IMR-90 (cell line): ENCODE measurements around the gene FYCO1. TPM values are rescaled to one million over a fixed set of nuclear protein-coding genes. Genes with fewer than 3 reads are reported as not detected.

Experiments used
- ATAC-seq: fragments of 200-7000 bp; cut with Tn5 transposase; 2 replicates; pipeline ENCODE4 v1.9.1; 2020; ENCODE audit warnings: low read depth, mild to moderate bottlenecking, moderate library complexity
- BruUV-seq: library from RNA; stranded (reverse); fragments of 400-500 nt; replicated peaks from 2 replicates; lab custom pipeline; 2021; lab: Mats Ljungman, UMichigan
- CTCF ChIA-PET: fragments of 300-600 bp; formaldehyde crosslinking; extraction: SDS; loops from one replicate; lab custom pipeline; 2021; ENCODE audit warnings: antibody characterized with exemption; lab: Yijun Ruan, JAX
- POLR2A ChIA-PET: fragments of 300-600 bp; sonication (Branson Sonifier 250); formaldehyde crosslinking; loops from one replicate; lab custom pipeline; 2022; ENCODE audit warnings: antibody characterized with exemption; ENCODE audit not compliant: unreplicated experiment; lab: Charles Lee
- DNase-seq: peaks from one replicate; pipeline ENCODE4 v3.0.0; 2013
- H2AFZ ChIP-seq: replicated peaks from 2 replicates; pipeline ENCODE3; 2013; ENCODE audit warnings: low read length, mild to moderate bottlenecking; ENCODE audit not compliant: poor library complexity
- H2AK5ac ChIP-seq: 2 replicates; pipeline ENCODE4 v1.6.1; 2013; ENCODE audit warnings: low read depth, low read length, inconsistent platforms
- H2AK9ac ChIP-seq: replicated peaks from 2 replicates; pipeline ENCODE3; 2013; ENCODE audit warnings: mild to moderate bottlenecking, low read depth, low read length, moderate library complexity; ENCODE audit not compliant: poor library complexity
- H2BK120ac ChIP-seq: 2 replicates; pipeline ENCODE4 v1.6.1; 2013; ENCODE audit warnings: low read depth, low read length, inconsistent platforms
- H2BK15ac ChIP-seq: 3 replicates; pipeline ENCODE4 v1.6.1; 2013; ENCODE audit warnings: low read depth, low read length, inconsistent platforms
- H2BK20ac ChIP-seq: 2 replicates; pipeline ENCODE4 v1.6.1; 2013; ENCODE audit warnings: low read depth, mild to moderate bottlenecking, inconsistent platforms, low read length, moderate library complexity
- H2BK5ac ChIP-seq: 2 replicates; pipeline ENCODE4 v1.6.1; 2013; ENCODE audit warnings: mild to moderate bottlenecking, low read depth, low read length, inconsistent platforms; ENCODE audit not compliant: poor library complexity, severe bottlenecking
- H3K14ac ChIP-seq: replicated peaks from 2 replicates; pipeline ENCODE4 v1.6.1; 2013; ENCODE audit warnings: low read depth, low read length, inconsistent platforms
- H3K18ac ChIP-seq: 2 replicates; pipeline ENCODE4 v1.6.1; 2013; ENCODE audit warnings: low read depth, low read length, control low read depth
- H3K23ac ChIP-seq: 2 replicates; pipeline ENCODE4 v1.6.1; 2013; ENCODE audit warnings: low read depth, low read length, inconsistent platforms
- H3K27ac ChIP-seq: 2 replicates; pipeline ENCODE4 v1.5.1; 2013; ENCODE audit warnings: mild to moderate bottlenecking, control low read depth, low read length; ENCODE audit not compliant: insufficient read depth
- H3K27me3 ChIP-seq: 2 replicates; pipeline ENCODE4 v1.6.1; 2013; ENCODE audit warnings: low read length; ENCODE audit not compliant: control insufficient read depth, insufficient read depth
- H3K36me3 ChIP-seq: 2 replicates; pipeline ENCODE4 v1.6.1; 2013; ENCODE audit warnings: low read length, mixed read lengths; ENCODE audit not compliant: control insufficient read depth, insufficient read depth
- H3K4ac ChIP-seq: 2 replicates; pipeline ENCODE4 v1.6.1; 2013; ENCODE audit warnings: low read depth, low read length, inconsistent platforms
- H3K4me1 ChIP-seq: 2 replicates; pipeline ENCODE4 v1.6.1; 2013; ENCODE audit warnings: low read length, mixed read lengths; ENCODE audit not compliant: control insufficient read depth, insufficient read depth
- H3K4me2 ChIP-seq: 2 replicates; pipeline ENCODE4 v1.6.1; 2013; ENCODE audit warnings: low read depth, mild to moderate bottlenecking, control low read depth, low read length, moderate library complexity
- H3K4me3 ChIP-seq: 2 replicates; pipeline ENCODE4 v1.5.1; 2013; ENCODE audit warnings: low read depth, mild to moderate bottlenecking, control low read depth, low read length, moderate library complexity; ENCODE audit not compliant: insufficient read depth
- H3K56ac ChIP-seq: 2 replicates; pipeline ENCODE4 v1.6.1; 2013; ENCODE audit warnings: low read length, inconsistent platforms; ENCODE audit not compliant: insufficient read depth; ENCODE audit errors: extremely low read depth
- H3K79me1 ChIP-seq, 2 experiments: 2 replicates each; pipeline ENCODE4 v1.6.1; 2013; ENCODE audit warnings: low read length in 2 of 2, inconsistent platforms in 1 of 2, low read depth in 1 of 2
- H3K9ac ChIP-seq: 2 replicates; pipeline ENCODE4 v1.6.1; 2013; ENCODE audit warnings: low read depth, low read length, control low read depth
- H3K9me1 ChIP-seq: 2 replicates; pipeline ENCODE4 v1.6.1; 2013; ENCODE audit warnings: low read length, inconsistent platforms; ENCODE audit not compliant: insufficient read depth
- H3K9me3 ChIP-seq: 2 replicates; pipeline ENCODE4 v1.6.1; 2013; ENCODE audit warnings: low read length; ENCODE audit not compliant: control insufficient read depth, insufficient read depth
- H4K20me1 ChIP-seq: 2 replicates; pipeline ENCODE4 v1.6.1; 2013; ENCODE audit warnings: low read length, inconsistent platforms; ENCODE audit not compliant: insufficient read depth
- H4K5ac ChIP-seq: 2 replicates; pipeline ENCODE4 v1.6.1; 2013; ENCODE audit warnings: mild to moderate bottlenecking, low read depth, low read length, control low read depth
- H4K8ac ChIP-seq, 2 experiments: 2 replicates each; pipeline ENCODE4 v1.6.1; 2013; ENCODE audit warnings: low read depth in 2 of 2, low read length in 2 of 2, control low read depth in 1 of 2, inconsistent platforms in 1 of 2
- H4K91ac ChIP-seq: 2 replicates; pipeline ENCODE4 v1.6.1; 2013; ENCODE audit warnings: low read depth, low read length, inconsistent platforms; ENCODE audit not compliant: insufficient read depth
- CHD1 ChIP-seq: IDR thresholded peaks from 2 replicates; pipeline ENCODE4 v1.6.1; 2012; ENCODE audit warnings: low read depth, low read length, improper control_type of control experiment
- SMC3 ChIP-seq: fragments of 150-350 bp; IDR thresholded peaks from 2 replicates; pipeline ENCODE4 v1.6.1; 2016; ENCODE audit warnings: low read depth, mild to moderate bottlenecking, antibody characterized with exemption, low read length, moderate library complexity
- USF2 ChIP-seq: fragments of 150-350 bp; IDR thresholded peaks from 2 replicates; pipeline ENCODE4 v1.6.1; 2017; ENCODE audit warnings: mild to moderate bottlenecking, antibody characterized with exemption, low read length, low read depth
- WGBS, 2 experiments: methylation state at CpG; one replicate each; pipeline versions ENCODE4 v1.1.5 to v1.1.7; 2013; ENCODE audit warnings: missing lambda C conversion rate in 2 of 2; ENCODE audit not compliant: insufficient read length in 1 of 2; ENCODE audit errors: extremely low coverage in 2 of 2; 5-methylcytosine and 5-hydroxymethylcytosine counted together
- dilution Hi-C: fragments of 300-500 bp; cut with HindIII; formaldehyde crosslinking; loops from one replicate; pipeline ENCODE4 v1.14.3; 2018; ENCODE audit warnings: low sequenced_read_pairs; ENCODE audit not compliant: unreplicated experiment
- in situ Hi-C: fragments of 300-500 bp; cut with MboI; formaldehyde crosslinking; loops from 3 replicates; pipeline ENCODE4 v1.14.3; 2019; ENCODE audit warnings: low sequenced_read_pairs, inconsistent platforms, mixed read lengths
- intact Hi-C: fragments of 100-400 bp; cut with micrococcal nuclease; formaldehyde crosslinking; loops from 2 replicates; pipeline ENCODE4 v1.10.0; 2022
- polyA plus RNA-seq, 3 experiments: library from polyadenylated mRNA; depleted of rRNA; stranded (reverse); fragments of >200 nt; gene quantifications; 2 replicates each; pipeline ENCODE4 v1.2.3, GENCODE V29; 2012; ENCODE audit warnings: low replicate concordance in 1 of 3
- total RNA-seq: library from RNA; depleted of rRNA; stranded (reverse); fragments of >200 nt; gene quantifications from 2 replicates; pipeline ENCODE4 v1.2.3, GENCODE V29; 2012

Gene FYCO1
- total and polyA plus RNA-seq, 2 of the 4 experiments (the other 2 are of a cell fraction): 13.7 to 20.1 TPM

DNA sequence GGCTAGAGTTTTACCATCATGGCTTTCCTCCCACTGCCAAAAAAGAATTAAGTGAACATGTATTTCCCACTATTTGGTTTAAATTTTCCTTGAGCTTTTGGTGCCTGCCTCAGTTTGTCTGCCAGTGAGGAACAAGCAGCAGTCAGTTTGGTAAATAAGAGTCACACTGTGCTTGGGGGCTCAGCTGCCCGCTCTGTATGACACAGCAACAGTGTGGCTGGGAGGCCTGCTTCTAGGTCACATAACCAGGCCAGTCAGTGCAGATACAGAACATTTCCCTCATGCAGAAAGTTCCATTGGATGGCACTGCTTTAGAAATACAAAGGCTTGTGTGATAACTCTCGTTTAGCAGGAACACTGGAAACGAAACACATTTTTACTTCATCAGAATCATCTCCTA is 25.7 kb downstream of the FYCO1 start:
- DNase-seq: no peak
- Histone ChIP-seq H3K4me3 (no peak overlapping the region), H2BK15ac (peak overlapping the region; percentile 6; the same call in 2 of the 3 replicates), H2BK20ac (no peak overlapping the region), H3K79me1 (peaks cover 0 to 3% of the 10 kb centered on the region in 2 experiments; a peak in 1 of 4 replicates), H4K8ac (no peak overlapping the region), H2BK120ac (peak overlapping the region; percentile 10), H4K91ac (no peak overlapping the region), H2AK9ac (no peak overlapping the region), H3K36me3 (peaks cover 45% of the 10 kb centered on the region), H3K56ac (no peak overlapping the region), H3K27ac (no peak overlapping the region), H2AK5ac (peak overlapping the region; percentile 68), H2BK5ac (no peak overlapping the region), H3K23ac (no peak overlapping the region), H3K27me3 (no peaks in the 10 kb centered on the region), H3K18ac (no peak overlapping the region), H3K4me1 (peaks cover 12% of the 10 kb centered on the region), H3K4ac (peak overlapping the region; percentile 7; the same call in 1 of the 2 replicates), H4K20me1 (peaks cover 14% of the 10 kb centered on the region), H2AFZ (no peak overlapping the region), H3K9me3 (no peaks in the 10 kb centered on the region), H3K9me1 (peaks cover 17% of the 10 kb centered on the region), H4K5ac (no peak overlapping the region), H3K14ac (no peak overlapping the region), H3K9ac (no peak overlapping the region), H3K4me2 (no peak overlapping the region)
- ChIA-PET POLR2A (no interaction called here), CTCF (no interaction called here)
- intact Hi-C loops (no loop called here), dilution Hi-C loops (no loop called here), in situ Hi-C loops (no loop called here)
- ATAC-seq: no peak
- TF ChIP-seq SMC3 (no peak), USF2 (no peak), CHD1 (no peak)
- WGBS, 2 experiments: no CpG with 5 or more reads among the region's 3 CpGs
- no TSS peak for BruUV-seq
